SIG-M5 treated with dmso at 0.1 percent for 504 hours (cell line): Measurements from ENCODE around the gene SMAD7.

Experiments
- DNase-seq: peaks from one replicate; lab custom pipeline; 2025; ENCODE audit not compliant: unreplicated experiment; lab: John Stamatoyannopoulos, UW

Gene SMAD7

DNA sequence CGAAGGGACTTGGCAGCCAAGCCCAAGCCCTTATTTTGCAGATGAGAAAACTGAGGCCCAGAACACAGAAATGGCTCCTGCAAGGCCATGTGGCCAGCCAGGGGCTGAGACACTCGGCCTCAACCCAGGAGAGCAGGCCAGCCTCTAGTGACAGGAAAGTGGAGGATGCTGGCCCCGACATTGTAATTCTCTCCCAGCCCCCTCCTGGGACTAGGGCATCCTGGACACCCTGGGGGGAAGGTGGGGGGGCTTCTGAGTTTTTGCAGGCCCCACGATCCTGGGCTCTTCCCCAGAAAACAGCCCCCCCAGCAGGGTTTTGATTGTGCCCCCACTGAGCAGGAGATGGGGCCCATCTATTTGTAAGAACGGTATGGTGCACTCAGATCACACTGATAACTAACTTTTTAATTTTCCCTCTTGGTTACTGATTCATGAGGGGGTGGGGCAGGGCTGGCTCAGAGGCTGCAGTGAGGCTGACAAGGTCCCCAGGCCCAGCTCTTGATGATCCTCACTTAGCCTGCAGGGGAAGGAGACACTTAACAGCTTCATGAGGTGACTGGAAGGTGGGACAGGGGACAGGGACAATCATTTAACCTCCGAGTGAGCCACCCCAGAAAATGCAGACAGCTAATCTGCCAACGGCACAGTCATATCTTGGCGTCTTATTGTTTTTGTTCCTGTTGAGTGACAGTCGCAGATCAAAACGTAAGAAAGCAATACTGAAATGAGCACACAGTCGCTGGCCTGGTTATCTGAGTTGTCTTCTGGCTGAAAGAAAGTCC, 18.9 kb downstream of the SMAD7 start:
- no peak for DNase-seq

DNA sequence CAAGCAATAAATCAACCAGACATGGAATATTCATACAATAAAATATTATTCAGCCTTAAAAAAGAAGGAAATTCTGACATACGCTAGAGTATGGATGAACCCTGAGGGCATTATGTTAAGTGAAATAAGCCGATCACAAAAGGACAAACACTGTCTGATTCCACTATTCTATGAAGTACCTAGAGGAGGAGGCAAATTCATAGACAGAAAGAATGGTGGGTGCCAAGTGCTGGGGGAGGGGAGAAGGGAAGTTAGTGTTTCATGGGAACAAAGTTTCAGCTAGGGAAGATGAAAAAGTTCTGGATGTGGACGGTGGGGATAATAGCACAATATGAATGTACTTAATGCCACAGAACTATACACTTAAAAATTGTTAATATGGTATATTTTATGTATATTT, 19.8 kb downstream of the SMAD7 start:
- no peak for DNase-seq

GRCh38 chr18:48929941-48930713, 20.6 kb downstream of the SMAD7 start:
- no peak for DNase-seq

- no peak for DNase-seq
Measured at GRCh38 chr18:48929212-48929612, 21.6 kb downstream of the SMAD7 start.

- peak; percentile 15 for DNase-seq
Measured at GRCh38 chr18:48928787-48929186, 22.0 kb downstream of the SMAD7 start.

- no peak for DNase-seq
Measured at GRCh38 chr18:48927286-48928080, 23.3 kb downstream of the SMAD7 start.

DNA sequence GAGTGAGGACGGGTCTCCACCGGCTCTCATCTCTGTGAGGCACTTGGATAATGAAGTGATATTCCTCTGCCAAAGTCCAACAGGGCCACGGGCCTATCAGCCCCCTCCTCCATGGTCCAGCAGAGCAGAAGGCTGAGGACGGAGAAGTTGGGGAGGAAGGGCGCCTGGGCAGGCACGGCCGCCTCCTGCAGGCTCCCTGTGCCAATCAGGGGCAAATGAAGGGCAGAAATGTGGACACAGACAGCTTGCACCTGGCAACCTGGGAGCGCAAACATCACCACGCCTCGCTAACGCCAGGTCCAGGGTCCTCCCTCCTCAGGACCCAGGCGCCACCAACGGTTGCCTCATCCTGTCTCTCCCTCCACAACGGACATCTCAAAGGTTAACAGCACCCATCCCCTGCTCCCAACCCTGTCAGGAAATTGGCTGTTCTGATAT, 24.3 kb downstream of the SMAD7 start:
- no peak for DNase-seq

DNA sequence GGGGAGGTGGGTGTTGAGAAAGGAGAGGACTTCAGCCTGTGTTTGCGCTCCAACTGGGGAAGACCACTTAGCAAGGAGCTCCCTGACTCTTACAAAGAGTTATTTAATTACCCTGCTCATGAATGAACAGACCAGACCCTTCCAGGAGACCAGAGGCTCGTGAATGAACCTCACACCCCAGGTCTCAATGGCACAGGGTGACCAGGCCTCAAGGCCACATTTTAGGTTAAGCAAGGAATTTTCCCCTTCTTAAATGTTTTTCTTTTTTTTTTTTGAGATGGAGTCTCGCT, 25.3 kb downstream of the SMAD7 start:
- no peak for DNase-seq

DNA sequence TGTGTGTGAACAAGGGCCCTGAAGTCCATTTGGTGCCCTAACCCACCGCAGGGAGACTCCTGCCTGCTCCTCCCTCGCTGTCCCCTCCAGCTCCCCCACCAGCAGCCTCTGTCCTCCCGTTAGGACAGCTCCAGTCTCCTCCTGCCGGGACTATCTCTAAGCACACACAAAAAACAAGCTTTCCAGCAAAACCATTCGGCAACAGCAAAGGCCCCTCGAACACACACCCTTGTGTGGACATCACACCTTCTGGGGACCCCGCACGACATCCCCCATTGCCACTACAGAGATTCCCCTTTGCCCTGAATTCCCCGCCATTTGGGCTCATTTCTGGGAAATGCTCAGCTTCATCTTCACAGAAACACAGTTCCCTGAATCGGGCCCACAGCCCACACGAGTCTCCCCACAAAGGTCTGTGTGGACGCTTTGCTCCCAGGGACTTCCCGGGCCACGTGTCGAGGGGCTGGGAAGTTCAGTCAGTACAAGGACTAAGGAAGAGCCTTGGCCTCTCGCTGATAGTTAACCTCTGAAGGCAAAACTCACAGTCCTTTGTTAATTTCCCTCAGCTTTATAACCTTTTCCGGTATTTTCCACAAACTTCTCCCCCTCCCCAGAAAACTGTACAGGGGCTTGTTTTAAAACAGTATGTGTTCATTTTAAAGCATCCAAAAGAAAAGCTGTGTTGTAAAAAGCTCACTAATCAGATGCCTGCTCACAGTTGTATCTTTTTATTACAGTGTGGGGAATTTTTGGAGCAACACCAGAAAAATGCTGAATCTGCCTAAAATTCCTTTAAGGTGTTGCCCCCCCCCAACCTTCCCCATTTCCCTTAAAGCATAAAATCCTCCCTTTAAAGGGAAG, 25.9 kb downstream of the SMAD7 start:
- no peak for DNase-seq

- no peak for DNase-seq
Measured at GRCh38 chr18:48923746-48924629, 26.8 kb downstream of the SMAD7 start.

- DNase-seq, result peak; percentile 63
Measured at GRCh38 chr18:48922801-48923730, 27.7 kb downstream of the SMAD7 start.

DNA sequence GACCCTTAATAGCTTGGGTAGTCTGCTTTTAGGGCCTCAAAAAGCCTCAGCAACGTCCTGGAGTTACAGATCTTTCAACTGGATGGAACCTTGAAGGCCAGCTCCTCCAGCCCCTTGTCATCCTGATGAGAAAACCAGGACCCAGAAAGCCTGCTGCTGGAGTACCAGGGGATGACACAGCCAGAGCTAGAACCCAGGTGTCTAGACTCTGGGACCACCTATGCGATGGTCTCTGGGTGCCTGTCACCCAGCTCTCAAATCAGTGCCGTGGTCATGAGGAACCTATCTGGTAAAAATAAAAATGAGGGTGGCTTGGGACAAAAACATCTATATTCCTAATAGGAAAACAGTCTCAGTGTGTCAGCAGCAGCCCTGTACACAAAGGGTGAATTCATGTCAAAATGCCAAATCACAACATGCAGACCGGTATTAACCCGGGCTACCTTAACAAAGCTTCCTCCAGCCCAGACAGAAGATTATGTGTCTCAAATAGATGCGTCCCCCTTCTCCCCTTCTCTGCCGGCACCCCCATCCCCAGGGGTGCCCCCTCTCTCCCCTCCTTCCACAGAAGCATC, 28.5 kb downstream of the SMAD7 start:
- no peak for DNase-seq

DNA sequence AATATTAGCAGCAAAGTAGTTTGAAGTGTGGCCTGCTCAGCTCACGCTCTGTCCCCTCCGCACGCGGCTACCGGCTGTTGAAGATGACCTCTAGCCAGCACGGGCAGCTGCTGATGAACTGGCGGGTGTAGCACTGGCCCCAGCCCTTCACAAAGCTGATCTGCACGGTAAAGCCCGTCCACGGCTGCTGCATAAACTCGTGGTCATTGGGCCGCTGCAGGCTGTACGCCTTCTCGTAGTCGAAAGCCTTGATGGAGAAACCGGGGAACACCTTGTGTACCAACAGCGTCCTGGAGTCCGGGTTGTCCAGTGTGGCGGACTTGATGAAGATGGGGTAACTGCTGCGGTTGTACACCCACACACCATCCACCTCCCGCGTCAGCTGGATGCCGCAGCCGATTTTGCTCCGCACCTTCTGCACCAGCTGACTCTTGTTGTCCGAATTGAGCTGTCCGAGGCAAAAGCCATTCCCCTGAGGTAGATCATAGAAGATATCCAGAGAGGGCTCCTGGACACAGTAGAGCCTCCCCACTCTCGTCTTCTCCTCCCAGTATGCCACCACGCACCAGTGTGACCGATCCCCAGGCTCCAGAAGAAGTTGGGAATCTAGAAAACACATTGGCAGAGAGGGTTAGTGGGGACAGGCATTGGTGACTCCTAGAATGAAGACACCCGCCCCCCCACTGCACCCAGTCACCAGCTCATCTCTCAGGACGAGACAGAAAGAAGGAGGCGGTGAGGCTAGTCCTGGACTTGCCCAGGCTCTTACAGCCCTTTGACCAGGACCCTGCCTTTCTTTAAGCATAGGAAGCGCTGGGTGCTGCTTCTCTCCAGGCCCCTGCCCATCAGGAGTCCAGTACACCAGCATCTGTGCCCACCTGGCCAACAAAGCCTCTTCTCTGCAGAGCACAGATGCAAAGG, 29.2 kb downstream of the SMAD7 start:
- DNase-seq, result no peak

- DNase-seq, result no peak
Measured at GRCh38 chr18:48920408-48921038, 30.2 kb downstream of the SMAD7 start.

- no peak for DNase-seq
Measured at GRCh38 chr18:48919547-48919946, 31.2 kb downstream of the SMAD7 start.

DNA sequence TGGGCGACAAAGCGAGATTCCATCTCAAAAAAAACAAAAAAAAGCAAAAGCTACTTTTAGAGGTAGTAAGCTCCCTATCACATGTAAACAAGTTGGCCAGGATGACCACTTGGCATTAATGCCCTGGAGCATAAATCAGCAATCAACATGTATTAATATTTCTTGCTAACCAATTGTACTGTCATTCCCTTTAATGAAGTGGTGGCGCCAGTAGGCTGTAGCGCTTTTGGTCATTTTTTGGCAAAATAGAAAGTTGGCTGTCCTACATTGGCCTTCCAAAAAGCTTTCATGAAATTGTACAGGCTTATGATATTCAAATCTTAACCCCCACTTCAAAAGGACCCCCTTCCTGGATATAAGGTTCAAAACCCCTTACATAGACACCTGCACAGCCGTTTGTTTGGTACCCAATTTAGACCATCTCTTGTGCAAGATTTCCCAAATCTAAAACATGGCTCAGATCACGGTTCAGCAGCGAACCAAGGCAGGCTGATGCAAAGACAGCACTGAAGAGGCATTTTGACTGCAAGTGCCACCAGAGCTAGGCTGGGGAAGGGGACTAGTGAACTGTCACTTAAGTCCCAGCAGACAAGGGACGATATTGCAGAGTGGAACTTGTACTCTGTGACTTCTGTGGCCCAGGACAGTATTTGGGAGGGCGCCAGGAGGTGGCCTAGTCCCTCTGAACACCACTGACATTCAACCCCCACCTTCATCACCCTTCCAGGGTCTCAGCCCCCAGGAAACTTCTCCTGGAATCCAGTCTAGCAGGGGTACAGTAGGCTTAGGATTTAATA, 31.9 kb downstream of the SMAD7 start:
- no peak for DNase-seq
